HepG2 (cell line): ENCODE data around the gene ARHGEF39. TPM values are rescaled to one million over a fixed set of nuclear protein-coding genes. Genes with fewer than 3 reads are reported as not detected.

Source experiments
- ATAC-seq: fragments of 200-7000 bp; cut with Tn5 transposase; 3 replicates; pipeline ENCODE4 v1.9.1; 2020; ENCODE audit warnings: mild to moderate bottlenecking, moderate library complexity
- BruUV-seq: library from RNA; stranded (reverse); fragments of 400-500 nt; replicated peaks from 2 replicates; lab custom pipeline; 2021; lab: Mats Ljungman, UMichigan
- CTCF ChIA-PET: fragments of 300-600 bp; formaldehyde crosslinking; extraction: SDS; loops from one replicate; lab custom pipeline; 2021; ENCODE audit warnings: low total read pairs, inconsistent platforms, low intra/inter-chr PET ratio; lab: Yijun Ruan, JAX
- POLR2A ChIA-PET: fragments of 350-600 bp; sonication (Branson Sonifier 250); formaldehyde crosslinking; loops from one replicate; lab custom pipeline; 2020; ENCODE audit warnings: antibody characterized with exemption, inconsistent platforms; lab: Yijun Ruan, JAX
- DNase-seq: peaks from one replicate; pipeline ENCODE4 v3.0.0-alpha.2; 2015; ENCODE audit warnings: low spot score
- FAIRE-seq: peaks from 3 replicates; lab custom pipeline; 2011; peaks lifted over from hg19 to GRCh38; lab: Jason Lieb, UNC
- H2AFZ ChIP-seq: one replicate; pipeline ENCODE4 v1.6.1; 2011; ENCODE audit warnings: low read length, inconsistent platforms
- H3K27ac ChIP-seq: fragments of 300-600 bp; 3 replicates; pipeline ENCODE4 v1.8.0; 2011; ENCODE audit warnings: mixed run types, mild to moderate bottlenecking, mixed read lengths, low read length, inconsistent platforms; ENCODE audit not compliant: insufficient read depth; ENCODE audit errors: extremely low read length
- H3K27me3 ChIP-seq, 2 experiments: fragments of 200-600 bp in 1 of 2; 2 replicates in 1 of 2; 3 replicates in 1 of 2; pipeline versions ENCODE4 v1.6.0 to v1.8.0; 2011; ENCODE audit warnings: low read length in 2 of 2, mild to moderate bottlenecking in 2 of 2, moderate library complexity in 2 of 2, inconsistent platforms in 1 of 2; ENCODE audit not compliant: insufficient read depth in 2 of 2, control insufficient read depth in 1 of 2
- H3K36me3 ChIP-seq, 2 experiments: fragments of 200-600 bp in 1 of 2; replicated peaks in 1 of 2; 2 replicates in 1 of 2; 3 replicates in 1 of 2; pipeline versions ENCODE4 v1.5.1 to v1.8.0; 2011; ENCODE audit warnings: low read length in 2 of 2, inconsistent platforms in 1 of 2; ENCODE audit not compliant: insufficient read depth in 2 of 2, control insufficient read depth in 1 of 2
- H3K4me1 ChIP-seq: 2 replicates; pipeline ENCODE4 v1.5.1; 2012; ENCODE audit warnings: low read length, inconsistent platforms; ENCODE audit not compliant: insufficient read depth
- H3K4me2 ChIP-seq: 2 replicates; pipeline ENCODE4 v1.6.0; 2011; ENCODE audit warnings: low read depth, low read length, inconsistent platforms
- H3K4me3 ChIP-seq, 3 experiments: fragments of 200-600 bp in 1 of 3; sonication (generic), shearing (Covaris generic) in 1 of 3; replicated peaks in 1 of 3; 2 replicates each; pipeline ENCODE4 v1.5.1; 2011 to 2016; ENCODE audit warnings: low read length in 3 of 3, inconsistent platforms in 2 of 3, low read depth in 2 of 3, mild to moderate bottlenecking in 2 of 3, control low read depth in 1 of 3, mixed read lengths in 1 of 3; ENCODE audit not compliant: insufficient read depth in 1 of 3
- H3K79me2 ChIP-seq: one replicate; pipeline ENCODE4 v1.6.1; 2011; ENCODE audit warnings: low read length, inconsistent platforms; ENCODE audit not compliant: insufficient read depth
- H3K9ac ChIP-seq: 2 replicates; pipeline ENCODE4 v1.6.0; 2011; ENCODE audit warnings: mild to moderate bottlenecking, low read depth, low read length, inconsistent platforms; ENCODE audit not compliant: insufficient read depth
- H3K9me3 ChIP-seq: 2 replicates; pipeline ENCODE4 v1.5.1; 2012; ENCODE audit warnings: mild to moderate bottlenecking, low read length
- H4K20me1 ChIP-seq: 2 replicates; pipeline ENCODE4 v1.6.0; 2011; ENCODE audit warnings: inconsistent platforms, mild to moderate bottlenecking, low read length, moderate library complexity; ENCODE audit not compliant: insufficient read depth
- ARID2 ChIP-seq: sonication (generic); formaldehyde crosslinking; IDR thresholded peaks from 2 replicates; pipeline ENCODE4 v1.8.1; 2022; ENCODE audit warnings: mild to moderate bottlenecking, missing genetic modification reagents, borderline replicate concordance
- HMGXB3 ChIP-seq: sonication (generic); formaldehyde crosslinking; IDR thresholded peaks from 2 replicates; pipeline ENCODE4 v1.4.0; 2020; ENCODE audit warnings: missing genetic modification reagents, borderline replicate concordance
- KLF11 ChIP-seq: IDR thresholded peaks from 2 replicates; pipeline ENCODE4 v1.6.1; 2016; ENCODE audit warnings: missing compliant biosample characterization
- MLX ChIP-seq: IDR thresholded peaks from 2 replicates; pipeline ENCODE4 v1.6.1; 2016
- NR0B2 ChIP-seq: sonication (generic); formaldehyde crosslinking; IDR thresholded peaks from 2 replicates; pipeline ENCODE4 v1.4.0; 2020; ENCODE audit warnings: mild to moderate bottlenecking, missing genetic modification reagents
- SIX1 ChIP-seq: sonication (generic); formaldehyde crosslinking; IDR thresholded peaks from 2 replicates; pipeline ENCODE4 v1.4.0; 2020; ENCODE audit warnings: missing genetic modification reagents, borderline replicate concordance
- ZNF121 ChIP-seq: sonication (generic); formaldehyde crosslinking; IDR thresholded peaks from 2 replicates; pipeline ENCODE4 v1.5.0; 2020; ENCODE audit warnings: mild to moderate bottlenecking, missing genetic modification reagents
- ZNF280B ChIP-seq: sonication (generic); formaldehyde crosslinking; IDR thresholded peaks from 2 replicates; pipeline ENCODE4 v1.5.0; 2020; ENCODE audit warnings: missing genetic modification reagents, mild to moderate bottlenecking, borderline replicate concordance
- ZNF292 ChIP-seq: sonication (generic); formaldehyde crosslinking; IDR thresholded peaks from 2 replicates; pipeline ENCODE4 v1.8.1; 2022; ENCODE audit warnings: mild to moderate bottlenecking, low read depth, missing genetic modification reagents, borderline replicate concordance
- ZNF784 ChIP-seq: sonication (generic); formaldehyde crosslinking; IDR thresholded peaks from 2 replicates; pipeline ENCODE4 v1.5.1; 2020; ENCODE audit warnings: missing genetic modification reagents, mild to moderate bottlenecking, borderline replicate concordance
- ZNF841 ChIP-seq: sonication (generic); formaldehyde crosslinking; IDR thresholded peaks from 2 replicates; pipeline ENCODE4 v1.8.1; 2023; ENCODE audit warnings: missing genetic modification reagents, borderline replicate concordance
- WGBS: methylation state at CpG from one replicate; pipeline ENCODE4 v1.1.6; 2017; ENCODE audit warnings: low lambda C conversion rate; 5-methylcytosine and 5-hydroxymethylcytosine counted together
- in situ Hi-C: cut with HindIII; loops from 2 replicates; pipeline ENCODE4 v1.10.0; 2017; ENCODE audit warnings: low pct_unique_long_range_greater_than_20kb; ENCODE audit not compliant: extremely low pct_ligation_motif_present
- intact Hi-C: fragments of 100-400 bp; cut with micrococcal nuclease; formaldehyde crosslinking; loops from one replicate; pipeline ENCODE4 v1.10.0; 2022; ENCODE audit not compliant: unreplicated experiment
- polyA plus RNA-seq, 8 experiments: library from polyadenylated mRNA; depleted of rRNA in 3 of 8; stranded (reverse) in 7 of 8; unstranded in 1 of 8; fragments of >200 nt; fragmentation: Illumina TruSeq in 4 of 8; extraction: Trizol in 4 of 8; gene quantifications; 2 replicates each; pipeline versions ENCODE4 v1.2.1 to v1.2.3, GENCODE V29; 2011 to 2016; ENCODE audit warnings: low read depth in 4 of 8, missing spikeins in 1 of 8, mixed read lengths in 1 of 8; ENCODE audit not compliant: insufficient read depth in 1 of 8
- total RNA-seq, 5 experiments: library from RNA; depleted of rRNA; stranded (reverse); fragments of >200 nt; fragmentation: Illumina TruSeq; extraction: Trizol; gene quantifications; 2 replicates each; pipeline ENCODE4 v1.2.3, GENCODE V29; 2016; ENCODE audit warnings: low read depth in 1 of 5

ARHGEF39 gene
- total and polyA plus RNA-seq, 2 of the 13 experiments (the other 11 are each of a cell fraction or from before 2014, with no cell fraction given), result 11.2 to 12.3 TPM

GRCh38 chr9:35679091-35679490 is 14.1 kb upstream of the ARHGEF39 start:
- in situ Hi-C loops, result no loop called here
- Histone ChIP-seq H3K4me2 (no peak overlapping the region), H3K79me2 (no peaks in the 10 kb centered on the region), H3K9ac (no peak overlapping the region), H3K36me3 (no peaks in the 10 kb centered on the region), H3K4me3 (no peak overlapping the region)
- CTCF ChIA-PET, result no interaction called here
- ATAC-seq (no peak), FAIRE-seq (no peak), DNase-seq (no peak)
- intact Hi-C loops, result no loop called here
- BruUV-seq, result no TSS peak
- TF ChIP-seq KLF11 (CRISPR knock-in tag), result no peak
- no peak for TF ChIP-seq ZNF784 (CRISPR knock-in tag)
- no peak for TF ChIP-seq SIX1 (CRISPR knock-in tag)
- TF ChIP-seq ZNF292 (CRISPR knock-in tag), result no peak
- no peak for TF ChIP-seq ZNF841 (CRISPR knock-in tag)
- no peak for TF ChIP-seq MLX (CRISPR knock-in tag)
- no peak for TF ChIP-seq NR0B2 (CRISPR knock-in tag)
- no peak for TF ChIP-seq ZNF121 (CRISPR knock-in tag)
- no peak for TF ChIP-seq ZNF280B
- no peak for TF ChIP-seq ARID2 (CRISPR knock-in tag)
- no peak for TF ChIP-seq HMGXB3 (CRISPR knock-in tag)
- TF ChIP-seq, all 625 proteins: peak for 0
- H3K27ac ChIP-seq, result no peak overlapping the region
- H3K9me3 ChIP-seq, result no peaks in the 10 kb centered on the region
- H2AFZ ChIP-seq, result no peak overlapping the region
- peaks cover 13% of the 10 kb centered on the region for H3K4me1 ChIP-seq
- 82% methylated on average over 5 of the region's 5 CpGs for WGBS
- no peaks in the 10 kb centered on the region for H4K20me1 ChIP-seq
- POLR2A ChIA-PET, result interaction anchor here (0.8 to 0.9 kb wide), 2 partner anchors 9 to 20 kb away, joined by 3 read pairs; no protein-coding TSS in a partner anchor
- no peaks in the 10 kb centered on the region for H3K27me3 ChIP-seq
